ENCODE measurements around the gene ERMARD.

- TF ChIP-seq EZH2 (IDR thresholded peaks at IDR 0.05) (no peak), POLR2AphosphoS5 (IDR thresholded peaks at IDR 0.05; ENCODE audit: borderline replicate concordance, low read depth, low read length) (no peak)
These were observed 43.6 kb upstream of the ERMARD start for GRCh38 chr6:169707772-169708171.

All from SK-N-MC (cell line).